Adipocyte (in vitro differentiated cells): Measurements from ENCODE around the gene NRSN2.

Source experiments
- DNase-seq: peaks from one replicate; pipeline ENCODE4 v3.0.0-alpha.2; 2015; ENCODE audit warnings: low read depth
- H3K27me3 ChIP-seq: replicated peaks from 2 replicates; pipeline ENCODE4 v1.7.0; 2013; ENCODE audit warnings: mild to moderate bottlenecking, low read length, moderate library complexity; ENCODE audit not compliant: control insufficient read depth, insufficient read depth
- H3K36me3 ChIP-seq: 2 replicates; pipeline ENCODE4 v1.7.0; 2013; ENCODE audit warnings: low read length, mild to moderate bottlenecking, moderate library complexity; ENCODE audit not compliant: control insufficient read depth, insufficient read depth, severe bottlenecking
- H3K4me1 ChIP-seq: 2 replicates; pipeline ENCODE4 v1.7.0; 2013; ENCODE audit warnings: mild to moderate bottlenecking, low read length, moderate library complexity; ENCODE audit not compliant: control insufficient read depth, insufficient read depth
- H3K4me3 ChIP-seq: 2 replicates; pipeline ENCODE4 v1.7.0; 2013; ENCODE audit warnings: mild to moderate bottlenecking, low read length, moderate library complexity
- H3K9ac ChIP-seq: 2 replicates; pipeline ENCODE4 v1.7.0; 2013; ENCODE audit warnings: mild to moderate bottlenecking, low read length, moderate library complexity
- H3K9me3 ChIP-seq: 2 replicates; pipeline ENCODE4 v1.7.0; 2013; ENCODE audit warnings: mild to moderate bottlenecking, low read length, moderate library complexity; ENCODE audit not compliant: control insufficient read depth

Gene NRSN2

DNA sequence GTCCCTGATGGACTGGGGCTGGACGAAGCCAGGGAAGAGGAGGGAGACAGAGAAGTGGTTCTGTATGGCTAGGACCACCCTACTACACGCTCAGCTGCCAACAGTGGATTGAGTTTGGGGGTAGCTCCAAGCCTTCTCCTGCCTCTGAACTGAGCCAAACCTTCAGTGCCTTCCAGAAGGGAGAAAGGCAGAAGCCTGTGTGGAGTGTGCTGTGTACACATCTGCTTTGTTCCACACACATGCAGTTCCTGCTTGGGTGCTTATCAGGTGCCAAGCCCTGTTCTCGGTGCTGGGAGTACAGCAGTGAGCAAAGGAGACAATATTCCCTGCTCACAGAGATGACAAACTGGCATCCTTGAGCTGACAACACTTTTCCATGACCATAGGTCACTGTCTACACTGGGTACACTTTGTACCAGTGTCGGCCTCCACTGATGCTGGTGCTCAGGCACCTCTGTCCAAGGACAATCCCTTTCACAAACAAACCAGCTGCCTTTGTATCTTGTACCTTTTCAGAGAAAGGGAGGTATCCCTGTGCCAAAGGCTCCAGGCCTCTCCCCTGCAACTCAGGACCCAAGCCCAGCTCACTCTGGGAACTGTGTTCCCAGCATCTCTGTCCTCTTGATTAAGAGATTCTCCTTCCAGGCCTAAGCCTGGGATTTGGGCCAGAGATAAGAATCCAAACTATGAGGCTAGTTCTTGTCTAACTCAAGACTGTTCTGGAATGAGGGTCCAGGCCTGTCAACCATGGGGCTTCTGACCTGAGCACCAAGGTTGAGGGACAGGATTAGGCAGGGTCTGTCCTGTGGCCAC lies 49.9 kb downstream of the NRSN2 start:
- peaks cover 60% of the 10 kb centered on the region for H3K36me3 ChIP-seq
- H3K4me3 ChIP-seq, result no peak overlapping the region
- H3K4me1 ChIP-seq, result no peaks in the 10 kb centered on the region
- H3K27me3 ChIP-seq, result no peaks in the 10 kb centered on the region
- no peaks in the 10 kb centered on the region for H3K9me3 ChIP-seq
- no peak overlapping the region for H3K9ac ChIP-seq
- DNase-seq, result no peak

GRCh38 chr20:397432-398237 lies 50.7 kb downstream of the NRSN2 start:
- no peak overlapping the region for H3K4me3 ChIP-seq
- H3K9ac ChIP-seq, result no peak overlapping the region
- H3K27me3 ChIP-seq, result no peaks in the 10 kb centered on the region
- H3K9me3 ChIP-seq, result no peaks in the 10 kb centered on the region
- peaks cover 52% of the 10 kb centered on the region for H3K36me3 ChIP-seq
- H3K4me1 ChIP-seq, result no peaks in the 10 kb centered on the region
- DNase-seq, result no peak

DNA sequence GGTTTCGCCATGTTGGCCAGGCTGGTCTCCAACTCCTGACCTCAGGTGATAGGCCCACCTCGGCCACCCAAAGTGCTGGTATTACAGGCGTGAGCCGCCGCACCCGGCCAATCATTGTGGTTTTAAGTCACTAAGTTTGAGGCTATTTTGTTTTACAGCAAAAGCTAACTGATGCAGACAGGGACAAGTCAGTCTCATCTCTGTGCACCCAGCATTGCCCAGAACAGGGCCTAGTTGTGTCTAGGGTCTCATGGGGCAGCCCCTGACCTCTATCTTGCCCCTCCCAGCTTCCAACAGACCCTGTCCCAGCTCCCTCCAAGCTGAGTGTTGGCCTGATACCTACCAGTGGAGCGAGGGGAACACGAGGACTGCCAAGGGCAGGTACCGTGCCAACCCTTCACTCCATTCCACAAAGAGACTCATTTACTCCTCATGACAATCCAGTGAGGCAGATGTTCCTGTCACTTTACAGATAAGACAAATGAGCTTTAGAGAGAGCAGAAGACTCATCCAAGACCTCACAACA lies 52.3 kb downstream of the NRSN2 start:
- no peak overlapping the region for H3K4me3 ChIP-seq
- H3K9ac ChIP-seq, result no peak overlapping the region
- H3K9me3 ChIP-seq, result no peaks in the 10 kb centered on the region
- H3K4me1 ChIP-seq, result no peaks in the 10 kb centered on the region
- DNase-seq, result no peak
- H3K36me3 ChIP-seq, result peaks cover 38% of the 10 kb centered on the region
- no peaks in the 10 kb centered on the region for H3K27me3 ChIP-seq

DNA sequence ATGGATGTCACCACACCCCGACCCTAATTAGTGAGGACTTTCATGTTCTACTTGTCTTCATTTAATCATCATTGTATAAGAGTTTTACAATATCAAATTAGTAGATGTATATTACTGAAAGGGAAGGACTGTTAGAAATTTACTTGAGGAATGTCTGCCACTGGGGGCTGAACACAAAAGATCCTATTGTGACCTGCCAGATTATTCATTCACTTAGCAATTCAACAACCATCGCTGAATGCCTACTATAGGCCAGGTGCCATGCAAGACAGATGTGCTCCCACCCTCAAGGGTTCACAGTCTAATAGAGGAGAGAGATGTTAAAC lies 53.2 kb downstream of the NRSN2 start:
- Histone ChIP-seq H3K9ac (no peak overlapping the region), H3K9me3 (no peaks in the 10 kb centered on the region), H3K27me3 (no peaks in the 10 kb centered on the region), H3K4me1 (no peaks in the 10 kb centered on the region), H3K36me3 (peaks cover 30% of the 10 kb centered on the region), H3K4me3 (no peak overlapping the region)
- DNase-seq, result no peak

DNA sequence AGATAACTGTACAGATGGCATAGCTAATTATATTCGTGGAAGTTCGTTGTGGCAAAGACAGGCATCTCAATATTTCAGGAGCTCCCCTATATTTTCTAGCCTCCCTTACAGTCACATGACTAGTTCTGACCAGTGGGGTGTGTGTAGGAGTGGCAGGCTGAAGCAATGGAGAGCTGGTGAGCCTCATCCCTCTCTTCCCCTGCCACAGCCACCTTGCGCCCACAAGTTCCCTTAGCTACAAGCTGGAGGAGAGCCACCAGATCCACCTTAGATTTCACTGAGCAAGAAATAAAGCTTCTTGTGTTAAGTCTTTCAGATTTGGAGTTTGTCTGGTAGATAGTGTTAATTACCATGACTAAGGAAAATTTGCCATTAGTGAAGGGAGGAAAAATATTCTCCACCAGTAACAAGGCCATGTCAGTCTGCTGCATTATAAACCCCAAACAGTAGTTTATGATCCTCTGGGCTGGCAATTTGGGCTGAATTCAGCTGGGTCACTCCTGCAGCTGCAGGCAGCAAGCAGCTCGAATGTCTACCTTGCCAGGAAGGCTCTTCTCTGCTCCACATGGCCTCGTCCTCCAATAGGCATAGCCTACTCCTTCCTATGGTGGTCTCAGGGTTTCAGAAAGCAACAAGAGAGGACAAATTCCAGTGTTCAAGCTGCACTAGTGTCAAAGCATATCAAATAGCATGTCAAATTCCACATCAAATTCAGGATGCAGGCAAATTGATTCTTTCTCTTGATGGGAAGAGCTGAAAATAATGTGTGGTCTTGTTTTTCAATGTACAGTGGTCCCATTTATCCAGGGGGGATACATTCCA lies 53.8 kb downstream of the NRSN2 start:
- Histone ChIP-seq H3K36me3 (peaks cover 24% of the 10 kb centered on the region), H3K27me3 (no peaks in the 10 kb centered on the region), H3K4me3 (no peak overlapping the region), H3K4me1 (no peaks in the 10 kb centered on the region), H3K9me3 (no peaks in the 10 kb centered on the region), H3K9ac (no peak overlapping the region)
- DNase-seq, result no peak

DNA sequence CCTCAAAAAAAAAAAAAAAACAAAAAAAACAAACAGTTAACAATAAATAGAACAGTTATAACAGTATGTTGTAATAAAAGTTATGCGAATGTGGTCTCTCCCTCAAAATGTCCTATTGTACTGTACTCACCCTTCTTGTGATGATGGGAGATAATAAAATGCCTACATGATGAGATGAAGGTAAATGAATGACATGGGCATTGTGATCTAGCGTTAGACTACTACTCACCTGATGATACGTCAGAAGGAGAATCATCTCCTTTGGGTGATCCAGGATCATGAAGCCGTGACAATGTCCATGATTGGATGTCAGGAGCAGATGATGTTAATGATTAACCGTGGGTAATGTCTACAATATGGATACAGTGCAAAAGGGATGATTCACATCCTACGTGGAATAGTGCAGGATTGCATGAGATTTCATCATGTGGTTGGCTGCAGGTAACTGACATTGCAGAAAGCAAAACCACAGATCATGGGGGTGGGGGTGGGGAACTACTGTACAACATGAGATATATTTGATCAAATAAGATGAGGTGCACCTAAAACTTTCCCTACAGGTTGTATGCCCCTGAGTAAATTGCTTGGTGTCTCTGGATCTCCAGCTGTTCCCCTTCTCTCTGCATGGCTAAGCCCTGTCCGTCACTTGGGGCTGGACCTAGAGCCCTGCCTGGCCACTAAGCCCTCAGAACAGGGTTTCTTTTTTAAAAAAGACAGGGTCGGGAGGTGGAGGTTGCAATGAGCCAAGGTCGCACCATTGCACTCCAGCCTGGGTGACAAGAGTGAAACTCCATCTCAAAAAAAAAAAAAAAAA lies 55.0 kb downstream of the NRSN2 start:
- H3K4me3 ChIP-seq, result no peak overlapping the region
- peaks cover 12% of the 10 kb centered on the region for H3K36me3 ChIP-seq
- H3K9ac ChIP-seq, result no peak overlapping the region
- DNase-seq, result peak; percentile 47
- peaks cover 2% of the 10 kb centered on the region for H3K4me1 ChIP-seq
- no peaks in the 10 kb centered on the region for H3K27me3 ChIP-seq
- no peaks in the 10 kb centered on the region for H3K9me3 ChIP-seq

DNA sequence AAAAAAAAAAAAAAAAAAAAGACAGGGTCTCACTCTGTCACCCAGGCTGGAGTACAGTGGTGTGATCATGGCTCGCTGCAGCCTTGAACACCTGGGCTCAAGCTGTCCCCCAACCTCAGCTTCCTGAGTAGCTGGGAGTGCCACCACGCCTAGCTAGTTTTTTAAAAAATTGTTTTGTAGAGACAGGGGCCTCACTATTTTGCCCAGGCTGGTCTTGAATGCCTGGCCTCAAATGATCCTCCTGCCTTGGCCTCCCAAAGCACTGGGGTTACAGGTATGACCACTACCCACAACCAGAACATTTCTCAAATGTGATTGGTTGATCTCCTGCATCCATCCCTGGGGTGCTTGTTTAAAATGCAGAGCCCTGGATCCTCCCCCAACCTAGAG lies 55.6 kb downstream of the NRSN2 start:
- peaks cover 6% of the 10 kb centered on the region for H3K36me3 ChIP-seq

GRCh38 chr20:402898-403581 lies 56.1 kb downstream of the NRSN2 start:
- H3K4me1 ChIP-seq, result peaks cover 6% of the 10 kb centered on the region
- no peaks in the 10 kb centered on the region for H3K9me3 ChIP-seq
- H3K9ac ChIP-seq, result no peak overlapping the region
- no peak for DNase-seq
- no peak overlapping the region for H3K4me3 ChIP-seq
- peaks cover under 1% of the 10 kb centered on the region for H3K36me3 ChIP-seq
- H3K27me3 ChIP-seq, result no peaks in the 10 kb centered on the region

More for the DNA sequence above, 55.6 kb downstream of the NRSN2 start:
- Histone ChIP-seq H3K9ac (no peak overlapping the region), H3K4me3 (no peak overlapping the region), H3K27me3 (no peaks in the 10 kb centered on the region), H3K4me1 (peaks cover 6% of the 10 kb centered on the region), H3K9me3 (no peaks in the 10 kb centered on the region)
- DNase-seq, result no peak

- no peaks in the 10 kb centered on the region for H3K27me3 ChIP-seq
- H3K9ac ChIP-seq, result no peak overlapping the region
- no peak overlapping the region for H3K4me3 ChIP-seq
These were observed 56.7 kb downstream of the NRSN2 start for GRCh38 chr20:403582-403957.

GRCh38 chr20:404088-404487 lies 57.2 kb downstream of the NRSN2 start:
- Histone ChIP-seq H3K4me1 (peaks cover 6% of the 10 kb centered on the region), H3K9ac (no peak overlapping the region), H3K36me3 (no peaks in the 10 kb centered on the region), H3K27me3 (no peaks in the 10 kb centered on the region), H3K9me3 (no peaks in the 10 kb centered on the region), H3K4me3 (no peak overlapping the region)
- DNase-seq, result no peak

More at GRCh38 chr20:403582-403957, 56.7 kb downstream of the NRSN2 start:
- no peak for DNase-seq
- H3K36me3 ChIP-seq, result no peaks in the 10 kb centered on the region
- H3K9me3 ChIP-seq, result no peaks in the 10 kb centered on the region
- peaks cover 6% of the 10 kb centered on the region for H3K4me1 ChIP-seq
